Gastrocnemius medialis (tissue), 4 donors: ENCODE data around the gene DOCK10. TPM values are rescaled to one million over a fixed set of nuclear protein-coding genes. Genes with fewer than 3 reads are reported as not detected.

ENCODE experiments used
- ATAC-seq, 2 donors: fragments of 150-250 bp; one replicate each; pipeline ENCODE4 v1.9.1; 2016
- DNase-seq, 2 donors: peaks; one replicate each; pipeline ENCODE4 v3.0.0-alpha.2; 2019
- H3K27ac ChIP-seq, 4 donors: fragments of 200-600 bp; sonication (generic); 1 replicate in 1 of 4; 2 replicates in 3 of 4; pipeline ENCODE4 v1.5.1; 2016 to 2018; ENCODE audit warnings: mild to moderate bottlenecking in 2 of 4, moderate library complexity in 1 of 4
- H3K27me3 ChIP-seq, 3 donors: fragments of 200-600 bp; sonication (generic) in 2 of 3; 1 replicate in 1 of 3; 2 replicates in 2 of 3; pipeline versions ENCODE4 v1.5.1 to v1.6.0; 2016 to 2019; ENCODE audit warnings: mild to moderate bottlenecking in 1 of 3, moderate library complexity in 1 of 3
- H3K36me3 ChIP-seq, 2 donors: fragments of 200-600 bp; sonication (generic) in 1 of 2; one replicate each; pipeline ENCODE4 v1.5.1; 2017 to 2018
- H3K4me1 ChIP-seq, 2 donors: fragments of 200-600 bp; sonication (generic) in 1 of 2; one replicate each; pipeline ENCODE4 v1.5.1; 2016 to 2017; ENCODE audit warnings: mild to moderate bottlenecking in 2 of 2
- H3K4me3 ChIP-seq, 4 donors: fragments of 200-600 bp; sonication (generic) in 3 of 4; 1 replicate in 1 of 4; 2 replicates in 3 of 4; pipeline ENCODE4 v1.5.1; 2016 to 2019; ENCODE audit warnings: mild to moderate bottlenecking in 2 of 4
- H3K9me3 ChIP-seq, 3 donors: fragments of 200-600 bp; sonication (generic) in 2 of 3; 1 replicate in 1 of 3; 2 replicates in 2 of 3; pipeline ENCODE4 v1.5.1; 2016 to 2019
- POLR2A ChIP-seq, 2 donors: fragments of 450-650 bp; IDR thresholded peaks; one replicate each; pipeline ENCODE4 v1.6.1; 2017; ENCODE audit warnings: antibody characterized with exemption in 2 of 2, mild to moderate bottlenecking in 2 of 2, moderate library complexity in 2 of 2
- in situ Hi-C, 4 donors: fragments of 200-750 bp; cut with MboI; loops; one replicate each; pipeline versions ENCODE4 v1.15.0 to v1.8.0; 2017; ENCODE audit warnings: low sequenced_read_pairs in 4 of 4
- intact Hi-C: fragments of 100-400 bp; cut with DNase I; formaldehyde crosslinking; loops from one replicate; pipeline ENCODE4 v1.15.1; 2023; ENCODE audit warnings: low total_unique reads
- total RNA-seq, 4 donors: library from RNA; depleted of rRNA; stranded (reverse); fragments of >200 nt; gene quantifications; one replicate each; pipeline versions ENCODE4 v1.1.0 to v1.2.3, GENCODE V29; 2016
- TF ChIP-seq, protein P1 (sequence below), 5 experiments: fragments of 450-650 bp in 3 of 5; fragments of 200-600 bp in 2 of 5; sonication (generic) in 2 of 5; IDR thresholded peaks in 4 of 5; conservative IDR thresholded peaks in 1 of 5; 1 replicate in 4 of 5; 2 replicates in 1 of 5; pipeline ENCODE4 v1.5.1; 2016 to 2019; ENCODE audit warnings: antibody characterized with exemption in 5 of 5, mild to moderate bottlenecking in 3 of 5, moderate library complexity in 3 of 5

Gene DOCK10
- total RNA-seq, 4 donors from 2014 or later, result 0.97 to 1.9 (median 1.4) TPM

- TF ChIP-seq, protein P1, sequence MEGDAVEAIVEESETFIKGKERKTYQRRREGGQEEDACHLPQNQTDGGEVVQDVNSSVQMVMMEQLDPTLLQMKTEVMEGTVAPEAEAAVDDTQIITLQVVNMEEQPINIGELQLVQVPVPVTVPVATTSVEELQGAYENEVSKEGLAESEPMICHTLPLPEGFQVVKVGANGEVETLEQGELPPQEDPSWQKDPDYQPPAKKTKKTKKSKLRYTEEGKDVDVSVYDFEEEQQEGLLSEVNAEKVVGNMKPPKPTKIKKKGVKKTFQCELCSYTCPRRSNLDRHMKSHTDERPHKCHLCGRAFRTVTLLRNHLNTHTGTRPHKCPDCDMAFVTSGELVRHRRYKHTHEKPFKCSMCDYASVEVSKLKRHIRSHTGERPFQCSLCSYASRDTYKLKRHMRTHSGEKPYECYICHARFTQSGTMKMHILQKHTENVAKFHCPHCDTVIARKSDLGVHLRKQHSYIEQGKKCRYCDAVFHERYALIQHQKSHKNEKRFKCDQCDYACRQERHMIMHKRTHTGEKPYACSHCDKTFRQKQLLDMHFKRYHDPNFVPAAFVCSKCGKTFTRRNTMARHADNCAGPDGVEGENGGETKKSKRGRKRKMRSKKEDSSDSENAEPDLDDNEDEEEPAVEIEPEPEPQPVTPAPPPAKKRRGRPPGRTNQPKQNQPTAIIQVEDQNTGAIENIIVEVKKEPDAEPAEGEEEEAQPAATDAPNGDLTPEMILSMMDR (IDR thresholded peaks at IDR 0.05 in 4 of 5, conservative IDR thresholded peaks at IDR 0.05 in 1 of 5), result no peak
- no peak for TF ChIP-seq POLR2A (IDR thresholded peaks at IDR 0.05)
- H3K4me1 ChIP-seq, result no peaks in the 10 kb centered on the region
- intact Hi-C loops, result no loop called here
- no peaks in the 10 kb centered on the region for H3K36me3 ChIP-seq
- DNase-seq, result no peak
- in situ Hi-C loops, result no loop called here
- no peaks in the 10 kb centered on the region for H3K27me3 ChIP-seq
- H3K27ac ChIP-seq, result no peak overlapping the region
- H3K4me3 ChIP-seq, result no peak overlapping the region
- no peak for ATAC-seq
- H3K9me3 ChIP-seq, result no peaks in the 10 kb centered on the region
These were observed 44.2 kb upstream of the DOCK10 start for GRCh38 chr2:225086439-225086838.

DNA sequence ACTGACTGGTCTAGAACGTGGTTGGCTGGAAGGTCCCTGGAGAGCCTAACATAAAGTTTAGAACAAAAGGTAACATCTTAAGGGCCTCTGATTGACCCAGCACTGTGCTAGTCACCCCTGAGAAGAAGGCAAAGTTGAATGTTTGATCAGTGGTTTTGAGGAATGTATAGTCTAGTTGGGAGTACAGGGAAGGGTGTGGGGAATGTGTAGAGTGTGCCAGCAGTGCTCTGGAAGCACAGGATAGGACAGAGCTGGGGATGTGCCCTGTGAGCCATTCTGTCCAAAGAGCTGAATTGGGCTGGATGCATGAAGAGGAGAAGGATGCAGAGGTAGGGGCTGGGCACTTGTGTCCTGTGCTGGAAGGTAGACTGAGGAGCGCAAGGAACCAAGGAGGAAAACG lies 41.0 kb upstream of the DOCK10 start:
- ATAC-seq (no peak), DNase-seq (no peak)
- H3K27ac ChIP-seq, result no peak overlapping the region
- H3K4me1 ChIP-seq, result no peaks in the 10 kb centered on the region
- intact Hi-C loops (no loop called here), in situ Hi-C loops (no loop called here)
- H3K36me3 ChIP-seq, result no peaks in the 10 kb centered on the region
- no peak overlapping the region for H3K4me3 ChIP-seq
- TF ChIP-seq, protein P1 (IDR thresholded peaks at IDR 0.05 in 4 of 5, conservative IDR thresholded peaks at IDR 0.05 in 1 of 5), result no peak
- TF ChIP-seq POLR2A (IDR thresholded peaks at IDR 0.05), result no peak
- no peaks in the 10 kb centered on the region for H3K27me3 ChIP-seq
- H3K9me3 ChIP-seq, result no peaks in the 10 kb centered on the region

DNA sequence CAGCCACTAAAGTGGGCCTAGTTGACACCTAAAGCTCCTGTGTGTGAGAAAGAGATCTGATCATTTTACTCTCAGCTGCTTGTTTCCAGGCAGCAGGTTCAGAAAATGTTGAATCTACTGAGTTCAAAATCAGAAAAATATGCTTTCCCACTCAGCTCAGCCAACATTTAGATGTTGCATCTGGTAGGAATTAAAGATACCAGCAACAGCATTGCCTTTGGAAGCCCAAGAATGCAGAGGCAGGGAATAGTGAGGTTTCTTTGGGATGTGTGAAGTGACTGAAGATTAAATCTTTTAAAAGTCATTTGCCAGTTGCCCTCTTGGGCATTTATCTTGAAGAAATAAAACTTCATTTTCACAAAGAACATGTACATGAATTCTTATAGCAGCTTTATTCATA lies 33.9 kb upstream of the DOCK10 start:
- no peaks in the 10 kb centered on the region for H3K27me3 ChIP-seq
- no peak overlapping the region for H3K27ac ChIP-seq
- no peaks in the 10 kb centered on the region for H3K9me3 ChIP-seq
- in situ Hi-C loops, result no loop called here
- H3K4me3 ChIP-seq, result no peak overlapping the region
- no peaks in the 10 kb centered on the region for H3K36me3 ChIP-seq
- TF ChIP-seq, protein P1 (IDR thresholded peaks at IDR 0.05 in 4 of 5, conservative IDR thresholded peaks at IDR 0.05 in 1 of 5), result no peak
- ATAC-seq (no peak), DNase-seq (no peak)
- intact Hi-C loops, result no loop called here
- H3K4me1 ChIP-seq, result no peaks in the 10 kb centered on the region

DNA sequence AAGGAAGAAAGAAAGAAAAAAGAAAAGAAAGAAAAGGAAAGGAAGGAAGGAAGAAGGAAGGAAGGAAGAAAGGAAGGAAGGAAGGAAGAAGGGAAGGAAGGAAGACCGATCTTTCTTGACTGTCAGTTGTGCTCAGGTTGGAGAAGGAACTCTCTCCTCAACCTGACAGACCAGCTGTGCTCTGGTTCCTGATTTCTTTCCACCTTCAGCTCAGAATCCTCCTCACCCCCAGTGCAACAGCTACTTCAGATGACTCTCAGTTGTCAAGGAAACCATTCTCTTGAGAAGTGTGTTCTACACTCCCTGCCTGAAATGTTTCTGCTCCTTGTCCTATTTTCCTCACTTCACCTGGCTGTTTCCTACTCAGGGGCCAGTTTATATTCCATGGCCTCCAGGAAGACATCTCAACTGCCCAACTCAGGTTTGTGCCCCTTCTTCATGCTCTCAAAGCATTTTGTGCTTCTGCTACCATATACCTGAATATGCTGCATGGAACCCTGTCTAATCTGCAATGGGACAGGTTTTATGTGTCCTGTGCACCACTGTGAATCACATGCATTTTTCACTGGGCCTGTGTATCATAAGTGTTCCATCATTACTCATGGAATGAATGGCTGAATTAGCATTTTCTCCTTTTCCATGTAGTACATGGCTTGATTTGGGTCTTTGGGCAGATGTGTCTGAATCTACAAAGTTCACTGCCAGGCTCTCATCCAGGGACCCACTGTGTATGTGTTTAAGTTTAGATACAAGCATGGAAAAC lies 32.8 kb upstream of the DOCK10 start:
- in situ Hi-C loops (no loop called here), intact Hi-C loops (no loop called here)
- H3K9me3 ChIP-seq, result no peaks in the 10 kb centered on the region
- H3K36me3 ChIP-seq, result no peaks in the 10 kb centered on the region
- TF ChIP-seq POLR2A (IDR thresholded peaks at IDR 0.05), result no peak
- TF ChIP-seq, protein P1 (IDR thresholded peaks at IDR 0.05 in 4 of 5, conservative IDR thresholded peaks at IDR 0.05 in 1 of 5), result no peak
- DNase-seq (no peak), ATAC-seq (no peak)
- H3K27ac ChIP-seq, result no peak overlapping the region
- no peaks in the 10 kb centered on the region for H3K4me1 ChIP-seq
- H3K4me3 ChIP-seq, result no peak overlapping the region
- no peaks in the 10 kb centered on the region for H3K27me3 ChIP-seq

DNA sequence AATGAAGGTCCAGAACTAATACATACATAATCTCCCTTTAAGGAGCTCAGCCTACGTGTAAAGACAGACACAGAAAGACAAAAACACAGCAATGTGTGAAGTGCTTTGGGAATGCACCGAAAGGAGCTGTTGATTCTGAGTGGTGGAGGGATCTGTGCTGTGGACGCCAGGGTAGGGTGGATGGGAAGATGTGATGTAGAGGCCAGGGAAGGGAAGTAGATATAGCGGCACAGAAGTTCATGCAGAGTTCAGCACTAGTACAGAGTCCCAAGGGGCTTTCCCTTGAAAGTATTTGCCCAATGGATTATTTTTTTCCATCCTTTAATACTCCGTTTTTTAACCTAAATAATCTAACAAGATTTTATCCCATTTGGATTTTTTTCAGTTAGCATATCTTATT lies 32.1 kb upstream of the DOCK10 start:
- no peak for DNase-seq
- H3K27ac ChIP-seq, result no peak overlapping the region
- no peaks in the 10 kb centered on the region for H3K4me1 ChIP-seq
- no peaks in the 10 kb centered on the region for H3K36me3 ChIP-seq
- TF ChIP-seq POLR2A (IDR thresholded peaks at IDR 0.05), result no peak
- TF ChIP-seq, protein P1 (IDR thresholded peaks at IDR 0.05 in 4 of 5, conservative IDR thresholded peaks at IDR 0.05 in 1 of 5), result no peak
- ATAC-seq, result no peak
- intact Hi-C loops (no loop called here), in situ Hi-C loops (no loop called here)
- H3K27me3 ChIP-seq, result no peaks in the 10 kb centered on the region
- no peaks in the 10 kb centered on the region for H3K9me3 ChIP-seq
- no peak overlapping the region for H3K4me3 ChIP-seq
